Stimulated activated naive B cell treated with anti-CD40 and anti-IgM and Interleukin-4, amounts not matched to agents 10 μg/mL and 1 μg/mL and 100 μg/mL, for 72 hours (primary cell): Measurements from ENCODE around the gene RNF227.
"Not testable (repeated sequence)": the region's sequence is repeated elsewhere in the genome, so short reads cannot be mapped to it uniquely, and the experiment has no call there.

Source experiments
- ATAC-seq, 2 donors: fragments of 150-1000 bp; cut with Tn5 transposase; replicated peaks; 2 replicates each; pipeline ENCODE4 v1.10.0; 2021; ENCODE audit warnings: moderate library complexity in 1 of 2
- DNase-seq: peaks from one replicate; pipeline ENCODE4 v3.0.0; 2021
- H3K27ac Mint-ChIP-seq: one replicate; pipeline ENCODE4 v1.8.0; 2022; ENCODE audit warnings: mild to moderate bottlenecking, mixed read lengths
- H3K27me3 Mint-ChIP-seq, 2 donors: one replicate each; pipeline ENCODE4 v1.8.0; 2022; ENCODE audit warnings: mixed read lengths in 2 of 2
- H3K36me3 Mint-ChIP-seq, 2 donors: one replicate each; pipeline ENCODE4 v1.8.0; 2022; ENCODE audit warnings: mixed read lengths in 2 of 2, mild to moderate bottlenecking in 1 of 2
- H3K4me1 Mint-ChIP-seq, 2 donors: one replicate each; pipeline ENCODE4 v1.8.0; 2022; ENCODE audit warnings: mixed read lengths in 2 of 2, mild to moderate bottlenecking in 1 of 2
- H3K4me3 Mint-ChIP-seq, 2 donors: one replicate each; pipeline ENCODE4 v1.8.0; 2022; ENCODE audit warnings: mild to moderate bottlenecking in 2 of 2, mixed read lengths in 2 of 2, moderate library complexity in 1 of 2
- H3K9me3 Mint-ChIP-seq, 2 donors: one replicate each; pipeline ENCODE4 v1.8.0; 2022; ENCODE audit warnings: mixed read lengths in 2 of 2, mild to moderate bottlenecking in 1 of 2

Gene RNF227

DNA sequence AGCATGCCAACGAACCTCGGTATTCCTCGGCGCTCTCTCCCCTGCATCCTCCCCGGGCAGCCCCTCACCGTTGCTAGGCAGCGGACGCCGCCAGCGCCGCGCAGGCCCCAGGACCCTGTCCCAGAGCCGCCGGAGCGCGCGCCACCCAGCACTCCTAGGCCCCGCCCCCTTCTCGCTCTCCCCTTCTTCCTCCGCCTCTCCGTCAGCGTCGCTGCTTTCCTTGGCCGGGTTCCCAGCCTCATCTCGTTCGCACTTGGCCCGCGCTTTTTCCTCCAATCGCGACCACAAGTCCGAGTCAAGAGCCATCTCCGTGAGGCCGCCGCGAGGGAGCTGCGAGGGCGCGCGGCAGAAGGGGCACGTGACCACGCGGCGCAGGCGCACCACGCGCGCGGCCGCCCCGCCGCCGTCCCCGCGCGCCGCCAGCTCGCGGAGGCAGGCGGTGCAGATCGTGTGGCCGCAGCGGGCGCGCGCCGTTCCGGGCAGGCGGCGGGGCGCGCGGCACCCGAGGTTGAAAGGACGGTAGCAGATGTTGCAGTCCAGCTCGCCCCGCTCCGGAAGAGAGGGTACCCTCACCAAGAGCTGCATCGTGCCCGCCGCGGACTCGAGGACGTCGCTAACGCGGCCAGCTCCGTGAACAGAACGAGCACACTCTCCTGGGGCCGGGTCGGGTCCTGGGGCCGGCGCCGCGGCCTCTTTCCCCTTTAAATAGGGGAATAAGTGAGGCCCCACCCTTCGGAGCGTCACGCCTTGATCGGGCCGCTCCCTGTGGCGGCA lies at the start of gene RNF227:
TSS of gene RNF227 (minus strand) at position 679 of the 774 bp plus-strand sequence. CDS start at position 585, 94 bp downstream.
- H3K4me3 Mint-ChIP-seq, result peak within 1 kb of the TSS; percentile 92 to 94
- peak; percentile 82 to 87 for ATAC-seq
- peaks cover 4 to 9% of the 10 kb centered on the region in 2 donors for H3K36me3 Mint-ChIP-seq
- H3K27me3 Mint-ChIP-seq, result no peaks in the 10 kb centered on the region
- H3K4me1 Mint-ChIP-seq, result peaks cover 18 to 24% of the 10 kb centered on the region in 2 donors
- peak; percentile 80 for DNase-seq
- H3K27ac Mint-ChIP-seq, result peak within 1 kb of the TSS; percentile 93
- H3K9me3 Mint-ChIP-seq, result no peaks in the 10 kb centered on the region

DNA sequence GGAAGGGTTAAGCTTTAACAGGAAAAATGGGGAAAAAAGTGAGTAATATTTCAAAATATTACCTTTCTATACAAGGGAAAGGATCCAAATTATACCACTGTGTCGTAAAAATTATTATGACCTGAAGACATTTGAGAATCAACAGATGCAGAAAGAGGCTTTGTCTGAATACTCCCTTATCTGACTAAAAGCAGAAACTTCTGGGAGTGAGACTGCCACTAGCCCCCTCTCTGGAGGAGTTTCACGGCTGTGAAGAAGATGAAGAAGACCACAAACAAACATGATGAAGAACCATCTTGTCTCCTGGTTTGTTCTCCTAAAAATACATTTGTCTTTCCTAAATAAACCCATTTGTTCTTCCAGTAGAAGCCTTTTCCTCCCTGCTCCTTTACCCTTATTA lies 45.3 kb upstream of the RNF227 start:
- no peaks in the 10 kb centered on the region for H3K9me3 Mint-ChIP-seq
- H3K36me3 Mint-ChIP-seq, result no peaks in the 10 kb centered on the region
- ATAC-seq, result no peak
- H3K27ac Mint-ChIP-seq, result no peak overlapping the region
- DNase-seq, result no peak
- no peak overlapping the region for H3K4me3 Mint-ChIP-seq
- H3K27me3 Mint-ChIP-seq, result peaks cover 5 to 16% of the 10 kb centered on the region in 2 donors
- no peaks in the 10 kb centered on the region for H3K4me1 Mint-ChIP-seq

DNA sequence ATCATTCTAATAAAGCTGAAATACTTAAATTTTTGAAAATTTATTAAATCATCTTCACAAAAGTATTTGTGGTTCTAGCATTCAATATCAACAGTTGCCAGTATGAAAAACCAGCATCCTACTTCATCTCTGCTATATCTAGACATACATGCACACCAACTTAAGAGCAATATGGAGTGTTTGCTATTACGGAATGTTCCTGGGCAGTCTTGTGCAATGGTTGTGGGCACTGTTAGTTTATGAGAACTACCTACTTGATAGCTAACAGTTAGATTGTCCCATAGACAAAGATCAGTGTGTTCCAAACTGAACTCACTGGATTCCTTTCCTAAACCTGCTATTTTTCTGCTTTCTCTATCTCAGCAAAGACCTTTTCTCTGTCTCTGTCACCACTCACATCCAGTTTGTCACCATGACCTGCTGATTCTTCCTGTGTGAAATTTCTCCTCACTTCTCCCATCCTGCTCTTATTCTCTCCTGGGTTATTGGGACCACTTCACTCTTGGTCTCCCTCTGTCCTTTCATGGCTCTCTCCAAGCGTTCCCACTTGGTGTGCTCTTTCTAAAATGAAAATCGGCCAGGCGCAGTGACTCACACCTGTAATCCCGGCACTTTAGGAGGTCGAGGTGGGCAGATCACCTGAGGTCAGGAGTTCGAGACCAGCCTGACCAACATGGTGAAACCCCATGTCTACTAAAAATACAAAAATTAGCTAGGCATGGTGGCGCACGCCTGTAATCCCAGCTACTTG lies 43.6 kb upstream of the RNF227 start:
- Mint-ChIP-seq H3K4me3 (no peak overlapping the region), H3K36me3 (no peaks in the 10 kb centered on the region), H3K9me3 (no peaks in the 10 kb centered on the region), H3K27me3 (peaks cover 5 to 16% of the 10 kb centered on the region in 2 donors), H3K4me1 (no peaks in the 10 kb centered on the region), H3K27ac (no peak overlapping the region)
- ATAC-seq, result no peak
- no peak for DNase-seq

DNA sequence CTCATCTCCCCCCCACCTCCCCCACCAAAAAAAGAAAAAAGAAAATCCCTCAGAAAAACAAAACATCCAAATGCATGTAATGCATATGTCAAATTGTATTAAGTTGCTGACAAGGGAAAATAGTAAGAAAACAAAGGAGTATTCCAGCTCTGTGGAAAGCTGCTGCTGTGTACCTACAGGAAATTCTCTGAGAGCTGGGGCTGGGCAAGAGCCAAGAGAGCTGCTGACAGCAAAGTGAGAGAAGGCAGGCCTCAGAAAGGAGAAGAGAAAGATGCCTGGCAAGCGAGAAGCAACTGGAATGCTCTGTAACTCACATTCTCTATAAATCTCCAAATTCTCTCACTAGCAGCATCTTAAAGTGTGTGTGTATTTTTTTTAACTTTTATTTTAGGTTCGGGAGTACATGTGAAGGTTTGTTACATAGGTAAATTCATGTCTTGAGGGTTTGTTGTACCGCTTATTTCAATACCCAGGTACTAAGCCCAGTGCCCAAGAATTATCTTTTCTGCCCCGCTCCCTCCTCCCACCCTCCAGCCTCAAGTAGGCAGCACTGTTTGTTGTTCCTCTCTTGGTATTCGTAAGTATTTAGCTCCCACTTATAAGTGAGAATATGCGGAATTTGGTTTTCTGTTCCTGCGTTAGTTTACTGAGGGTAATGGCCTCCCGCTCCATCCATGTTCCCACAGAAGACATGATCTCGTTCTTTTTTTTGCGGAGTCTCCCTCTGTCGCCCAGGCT lies 40.3 kb upstream of the RNF227 start:
- H3K4me1 Mint-ChIP-seq, result peaks cover 2 to 8% of the 10 kb centered on the region in 2 donors
- no peaks in the 10 kb centered on the region for H3K36me3 Mint-ChIP-seq
- no peaks in the 10 kb centered on the region for H3K9me3 Mint-ChIP-seq
- no peak for ATAC-seq
- peaks cover 5 to 11% of the 10 kb centered on the region in 2 donors for H3K27me3 Mint-ChIP-seq
- H3K4me3 Mint-ChIP-seq, result no peak overlapping the region
- H3K27ac Mint-ChIP-seq, result no peak overlapping the region
- DNase-seq, result no peak

DNA sequence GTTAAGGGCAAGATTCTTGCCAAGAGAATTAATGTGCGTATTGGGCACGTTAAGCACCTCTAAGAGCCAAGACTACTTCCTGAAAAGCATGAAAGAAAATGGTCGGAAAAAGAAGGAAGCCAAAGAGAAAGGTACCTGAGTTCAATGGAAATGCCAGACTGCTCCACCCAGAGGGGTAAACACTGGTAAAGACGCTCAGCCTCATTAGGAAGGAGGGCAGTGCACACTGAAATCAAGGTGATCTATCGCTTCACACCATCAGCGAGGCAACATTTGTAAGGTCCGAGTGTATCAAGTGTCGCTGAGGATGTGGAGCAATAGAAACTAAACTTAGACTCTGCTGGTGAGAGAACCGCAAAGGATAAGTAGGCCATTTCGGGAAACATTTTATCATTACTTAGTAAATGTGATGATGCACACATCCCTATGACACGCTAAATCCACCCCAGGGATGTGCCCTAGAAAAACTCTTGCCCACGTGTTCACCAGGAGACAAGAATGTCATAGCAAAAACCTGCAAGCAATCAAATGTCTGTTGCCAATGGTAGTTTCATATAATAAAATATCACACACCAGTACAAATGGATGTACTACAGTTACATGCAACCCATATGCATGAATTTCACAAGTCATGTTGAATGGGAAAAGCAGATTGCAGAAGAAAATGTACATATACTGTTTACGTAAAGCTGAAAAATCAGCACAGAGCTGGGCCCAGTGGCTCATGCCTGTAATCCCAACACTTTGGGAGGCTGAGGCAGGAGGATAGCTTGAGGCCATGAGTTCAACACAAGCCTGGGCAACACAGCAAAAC lies 39.5 kb upstream of the RNF227 start:
- no peak overlapping the region for H3K27ac Mint-ChIP-seq
- peaks cover 4% of the 10 kb centered on the region in 2 donors for H3K27me3 Mint-ChIP-seq
- no peak overlapping the region for H3K4me3 Mint-ChIP-seq
- no peak for ATAC-seq
- peaks cover 4 to 12% of the 10 kb centered on the region in 2 donors for H3K4me1 Mint-ChIP-seq
- H3K36me3 Mint-ChIP-seq, result peaks cover 0 to under 1% of the 10 kb centered on the region in 2 donors
- DNase-seq, result no peak
- no peaks in the 10 kb centered on the region for H3K9me3 Mint-ChIP-seq

DNA sequence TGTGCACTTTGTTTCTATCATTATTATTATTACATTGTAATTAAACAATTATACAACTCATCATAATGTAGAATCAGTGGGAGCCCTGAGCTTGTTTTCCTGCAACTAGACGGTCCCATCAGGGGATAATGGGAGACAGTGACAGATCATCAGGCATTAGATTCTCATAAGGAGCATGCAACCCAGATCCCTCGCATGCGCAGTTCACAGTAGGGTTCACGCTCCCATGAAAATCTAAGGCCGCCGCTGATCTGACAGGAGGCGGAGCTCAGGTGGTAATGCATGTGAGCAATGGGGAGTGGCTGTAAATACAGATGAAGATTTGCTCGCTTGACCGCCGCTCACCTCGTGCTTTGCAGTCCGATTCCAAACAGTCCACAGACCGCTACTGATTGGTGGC lies 37.2 kb upstream of the RNF227 start:
- not testable (repeated sequence) for DNase-seq, ATAC-seq, H3K27ac Mint-ChIP-seq, H3K4me3 Mint-ChIP-seq, H3K27me3 Mint-ChIP-seq, H3K9me3 Mint-ChIP-seq
- peaks cover 16 to 23% of the 10 kb centered on the region in 2 donors for H3K36me3 Mint-ChIP-seq
- peaks cover 4 to 12% of the 10 kb centered on the region in 2 donors for H3K4me1 Mint-ChIP-seq

DNA sequence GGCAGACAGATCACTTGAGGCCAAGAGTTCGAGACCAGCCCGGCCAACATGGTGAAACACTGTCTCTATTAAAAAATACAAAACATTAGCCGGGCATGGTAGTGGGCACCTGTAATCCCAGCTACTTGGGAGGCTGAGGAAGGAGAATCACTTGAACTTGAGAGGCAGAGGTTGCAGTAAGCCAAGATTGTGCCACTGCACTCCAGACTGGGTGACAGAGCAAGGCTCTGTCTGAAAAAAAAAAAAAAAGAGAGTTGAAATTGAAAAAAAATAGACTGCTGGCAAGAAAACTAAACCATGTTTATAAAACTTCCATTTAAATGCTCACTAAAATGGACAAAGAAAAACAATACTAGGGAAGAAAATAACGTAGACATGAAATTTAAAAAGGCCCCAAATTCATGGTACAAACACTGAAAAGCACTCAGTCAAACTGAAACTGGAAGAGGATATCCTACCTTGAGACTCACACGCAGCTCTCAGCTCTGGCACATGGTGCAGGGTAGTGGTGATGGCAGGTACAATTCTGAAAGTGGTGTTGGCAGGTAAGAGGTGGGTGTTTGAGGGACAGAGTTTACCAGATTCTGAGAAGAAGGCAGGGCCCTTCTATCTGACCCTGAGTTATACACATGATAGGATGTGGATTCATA lies 35.2 kb upstream of the RNF227 start:
- Mint-ChIP-seq H3K27me3 (no peaks in the 10 kb centered on the region), H3K4me1 (peaks cover 4 to 12% of the 10 kb centered on the region in 2 donors), H3K9me3 (no peaks in the 10 kb centered on the region), H3K36me3 (peaks cover 32 to 39% of the 10 kb centered on the region in 2 donors), H3K27ac (no peak overlapping the region), H3K4me3 (peak overlapping the region in 1 of 2 donors; percentile 3)
- DNase-seq (no peak), ATAC-seq (peak; percentile 94 to 98)

DNA sequence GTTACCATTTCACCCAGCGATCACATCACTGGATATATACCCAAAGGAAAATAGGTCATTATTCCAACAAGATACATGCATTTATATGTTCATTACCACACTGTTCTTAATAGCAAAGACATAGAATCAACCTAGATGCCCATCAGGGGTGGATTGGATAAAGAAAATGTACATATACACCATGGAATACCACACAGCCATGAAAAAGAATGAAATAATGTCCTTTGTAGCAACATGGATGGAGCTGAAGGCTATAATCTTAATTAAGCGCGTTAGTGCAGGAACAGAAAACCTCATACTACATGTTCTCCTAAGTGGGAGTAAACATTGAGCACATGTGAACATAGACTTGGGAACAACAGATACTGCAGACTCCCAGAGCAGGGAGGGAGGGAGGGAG lies 34.5 kb upstream of the RNF227 start:
- H3K9me3 Mint-ChIP-seq, result no peaks in the 10 kb centered on the region
- H3K4me1 Mint-ChIP-seq, result peaks cover 4 to 14% of the 10 kb centered on the region in 2 donors
- H3K4me3 Mint-ChIP-seq, result no peak overlapping the region
- ATAC-seq (no peak), DNase-seq (no peak)
- H3K36me3 Mint-ChIP-seq, result peaks cover 36 to 44% of the 10 kb centered on the region in 2 donors
- no peaks in the 10 kb centered on the region for H3K27me3 Mint-ChIP-seq
- H3K27ac Mint-ChIP-seq, result no peak overlapping the region

DNA sequence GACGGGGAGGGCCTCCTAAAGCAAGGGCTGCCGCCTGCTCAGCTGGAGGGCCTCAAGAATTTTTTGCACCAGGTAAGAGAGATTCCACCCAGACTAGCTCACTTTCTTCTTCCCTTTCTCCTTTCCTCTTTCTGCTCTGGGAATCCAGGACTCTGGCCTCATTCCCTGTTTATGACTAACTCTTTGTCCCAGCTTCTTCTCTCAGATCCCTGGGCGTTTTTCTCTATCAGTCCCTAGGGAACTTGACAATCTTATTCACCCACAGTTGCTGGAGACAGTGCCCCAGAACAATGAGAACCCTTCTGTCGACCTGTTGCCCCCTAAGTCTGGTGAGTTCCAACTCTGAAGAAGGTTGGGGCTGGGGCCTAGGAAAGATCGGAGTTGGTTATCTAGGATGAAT lies 31.6 kb upstream of the RNF227 start:
- H3K4me3 Mint-ChIP-seq, result no peak overlapping the region
- H3K36me3 Mint-ChIP-seq, result peaks cover 58 to 62% of the 10 kb centered on the region in 2 donors
- H3K4me1 Mint-ChIP-seq, result peaks cover 4 to 22% of the 10 kb centered on the region in 2 donors
- no peak for DNase-seq
- no peak overlapping the region for H3K27ac Mint-ChIP-seq
- H3K9me3 Mint-ChIP-seq, result no peaks in the 10 kb centered on the region
- ATAC-seq, result no peak
- no peaks in the 10 kb centered on the region for H3K27me3 Mint-ChIP-seq

DNA sequence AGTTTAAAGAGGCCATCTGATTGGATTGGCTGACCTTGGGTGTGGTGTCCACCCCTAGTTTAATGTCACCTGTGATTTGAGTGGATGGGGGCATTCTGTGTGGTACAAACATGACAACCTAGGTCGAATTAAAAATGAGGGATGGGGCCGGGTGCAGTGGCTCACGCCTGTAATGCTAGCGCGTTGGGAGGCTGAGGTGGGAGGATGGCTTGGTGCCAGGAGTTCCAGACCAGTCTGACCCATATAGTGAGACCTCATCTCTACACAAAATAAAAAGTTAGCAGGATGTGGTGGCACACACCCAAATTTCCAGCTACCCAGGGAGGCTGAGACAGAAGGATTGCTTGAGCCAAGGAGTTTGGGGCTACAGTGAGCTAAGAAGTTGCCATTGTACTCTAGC lies 30.4 kb upstream of the RNF227 start:
- no peak for ATAC-seq
- Mint-ChIP-seq H3K4me3 (no peak overlapping the region), H3K27ac (no peak overlapping the region), H3K27me3 (no peaks in the 10 kb centered on the region), H3K4me1 (peaks cover 2 to 14% of the 10 kb centered on the region in 2 donors), H3K36me3 (peaks cover 63 to 71% of the 10 kb centered on the region in 2 donors), H3K9me3 (no peaks in the 10 kb centered on the region)
- DNase-seq, result no peak

DNA sequence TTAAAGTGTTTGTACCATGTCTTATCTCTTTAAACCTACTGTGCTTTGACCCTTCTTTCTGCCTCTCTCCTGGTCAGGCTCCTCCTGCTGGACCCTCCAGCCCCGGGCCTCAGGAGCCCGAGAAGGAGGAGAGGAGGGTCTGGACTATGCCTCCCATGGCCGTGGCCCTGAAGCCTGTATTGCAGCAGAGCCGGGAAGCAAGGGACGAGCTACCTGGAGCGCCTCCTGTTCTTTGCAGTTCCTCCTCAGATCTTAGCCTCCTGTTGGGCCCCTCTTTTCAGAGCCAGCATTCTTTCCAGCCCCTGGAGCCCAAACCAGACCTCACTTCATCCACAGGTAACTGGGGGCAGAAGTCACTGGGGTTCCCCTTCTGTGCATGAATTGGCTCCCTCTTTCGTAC lies 29.6 kb upstream of the RNF227 start:
- H3K36me3 Mint-ChIP-seq, result peaks cover 71 to 79% of the 10 kb centered on the region in 2 donors
- DNase-seq (no peak), ATAC-seq (no peak)
- H3K4me3 Mint-ChIP-seq, result no peak overlapping the region
- H3K9me3 Mint-ChIP-seq, result no peaks in the 10 kb centered on the region
- no peaks in the 10 kb centered on the region for H3K27me3 Mint-ChIP-seq
- peak overlapping the region; percentile 44 for H3K27ac Mint-ChIP-seq
- H3K4me1 Mint-ChIP-seq, result peaks cover 0 to 10% of the 10 kb centered on the region in 2 donors

DNA sequence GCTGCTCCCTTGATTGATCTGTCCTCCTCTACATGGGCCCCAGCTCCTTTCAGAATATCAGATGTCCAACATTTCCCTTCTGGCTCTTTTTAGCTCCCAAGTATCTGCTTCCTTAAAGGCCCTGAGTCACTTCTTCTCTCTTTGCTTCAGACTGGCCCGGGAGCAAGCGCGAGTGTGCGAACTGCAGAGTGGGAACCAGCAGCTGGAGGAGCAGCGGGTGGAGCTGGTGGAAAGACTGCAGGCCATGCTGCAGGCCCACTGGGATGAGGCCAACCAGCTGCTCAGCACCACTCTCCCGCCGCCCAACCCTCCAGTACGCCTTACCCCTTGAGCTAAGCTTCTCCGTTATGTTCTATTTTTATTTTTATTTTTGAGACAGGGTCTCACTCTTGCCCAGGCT lies 28.2 kb upstream of the RNF227 start:
- Mint-ChIP-seq H3K9me3 (no peaks in the 10 kb centered on the region), H3K27ac (peak overlapping the region; percentile 47), H3K36me3 (peaks cover 73 to 76% of the 10 kb centered on the region in 2 donors), H3K4me3 (no peak overlapping the region), H3K4me1 (peaks cover 0 to 10% of the 10 kb centered on the region in 2 donors), H3K27me3 (no peaks in the 10 kb centered on the region)
- DNase-seq (no peak), ATAC-seq (no peak)

DNA sequence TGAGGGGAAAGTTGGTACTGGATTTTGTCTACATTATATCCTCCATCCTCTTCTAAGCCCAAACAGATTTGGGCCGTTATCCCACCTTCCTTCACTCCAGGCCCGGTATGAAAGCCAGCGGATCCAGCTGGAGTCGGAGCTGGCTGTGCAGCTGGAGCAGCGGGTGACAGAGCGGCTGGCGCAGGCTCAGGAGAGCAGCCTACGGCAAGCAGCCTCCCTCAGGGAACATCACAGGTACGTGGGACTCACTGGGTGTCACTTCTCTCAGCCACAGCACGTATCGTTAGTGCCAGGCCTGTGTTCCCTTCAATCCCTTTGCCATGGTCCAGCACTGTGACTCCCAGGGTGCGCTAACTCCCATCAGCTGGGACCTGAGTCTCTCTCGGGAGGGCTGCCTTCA lies 27.2 kb upstream of the RNF227 start:
- Mint-ChIP-seq H3K36me3 (peaks cover 66 to 74% of the 10 kb centered on the region in 2 donors), H3K27me3 (no peaks in the 10 kb centered on the region), H3K27ac (no peak overlapping the region), H3K4me1 (peaks cover 0 to 10% of the 10 kb centered on the region in 2 donors), H3K9me3 (no peaks in the 10 kb centered on the region), H3K4me3 (no peak overlapping the region)
- ATAC-seq, result no peak
- DNase-seq, result no peak
